HEK293 (cell line): ENCODE data around the gene BORCS6.

Experiments used
- ZBTB21 ChIP-seq: fragments of 450-650 bp; formaldehyde crosslinking; IDR thresholded peaks from 2 replicates; pipeline ENCODE4 v1.5.1; 2017; ENCODE audit warnings: missing biosample characterization, missing genetic modification characterization
- ZBTB7A ChIP-seq: fragments of 450-650 bp; formaldehyde crosslinking; IDR thresholded peaks from 2 replicates; pipeline ENCODE4 v1.5.1; 2016; ENCODE audit warnings: low read depth, missing biosample characterization, missing genetic modification characterization
- ZNF146 ChIP-seq: fragments of 450-650 bp; formaldehyde crosslinking; IDR thresholded peaks from 2 replicates; pipeline ENCODE4 v1.5.1; 2016; ENCODE audit warnings: missing biosample characterization, missing genetic modification characterization
- TF ChIP-seq, protein P1 (sequence below): fragments of 450-650 bp; formaldehyde crosslinking; IDR thresholded peaks from 2 replicates; pipeline ENCODE4 v1.5.1; 2016; ENCODE audit warnings: missing biosample characterization, missing genetic modification characterization
- TF ChIP-seq, protein P2 (sequence below): fragments of 450-650 bp; formaldehyde crosslinking; IDR thresholded peaks from 2 replicates; pipeline ENCODE4 v1.5.1; 2016; ENCODE audit warnings: missing biosample characterization, missing genetic modification characterization
- TF ChIP-seq, protein P3 (sequence below): fragments of 450-650 bp; IDR thresholded peaks from 2 replicates; pipeline ENCODE4 v1.5.1; 2018; ENCODE audit warnings: missing biosample characterization, missing genetic modification characterization

DNA sequence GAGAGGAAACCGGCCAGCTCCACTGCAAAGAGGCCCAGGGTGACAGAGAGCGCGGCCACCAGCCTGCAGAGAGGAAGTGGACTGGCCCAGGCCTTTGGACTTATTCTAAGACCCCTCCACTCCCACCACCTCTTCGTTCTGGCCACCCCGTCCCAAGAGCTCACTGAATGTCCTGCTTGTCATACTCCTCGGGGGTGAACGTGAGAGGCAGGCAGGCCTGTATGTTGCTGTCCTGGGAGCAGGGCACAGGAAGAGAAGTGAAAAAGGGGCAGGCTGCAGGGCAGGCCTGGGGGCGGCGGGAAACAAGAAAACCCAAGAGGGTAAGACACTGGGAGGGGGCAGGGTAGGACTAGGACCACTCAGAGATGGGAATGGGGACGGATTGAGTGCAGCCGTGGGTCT lies 14.2 kb downstream of the BORCS6 start:
- TF ChIP-seq, protein P1, sequence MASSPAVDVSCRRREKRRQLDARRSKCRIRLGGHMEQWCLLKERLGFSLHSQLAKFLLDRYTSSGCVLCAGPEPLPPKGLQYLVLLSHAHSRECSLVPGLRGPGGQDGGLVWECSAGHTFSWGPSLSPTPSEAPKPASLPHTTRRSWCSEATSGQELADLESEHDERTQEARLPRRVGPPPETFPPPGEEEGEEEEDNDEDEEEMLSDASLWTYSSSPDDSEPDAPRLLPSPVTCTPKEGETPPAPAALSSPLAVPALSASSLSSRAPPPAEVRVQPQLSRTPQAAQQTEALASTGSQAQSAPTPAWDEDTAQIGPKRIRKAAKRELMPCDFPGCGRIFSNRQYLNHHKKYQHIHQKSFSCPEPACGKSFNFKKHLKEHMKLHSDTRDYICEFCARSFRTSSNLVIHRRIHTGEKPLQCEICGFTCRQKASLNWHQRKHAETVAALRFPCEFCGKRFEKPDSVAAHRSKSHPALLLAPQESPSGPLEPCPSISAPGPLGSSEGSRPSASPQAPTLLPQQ (tag by site-specific recombination), result no peak
- TF ChIP-seq, protein P2, sequence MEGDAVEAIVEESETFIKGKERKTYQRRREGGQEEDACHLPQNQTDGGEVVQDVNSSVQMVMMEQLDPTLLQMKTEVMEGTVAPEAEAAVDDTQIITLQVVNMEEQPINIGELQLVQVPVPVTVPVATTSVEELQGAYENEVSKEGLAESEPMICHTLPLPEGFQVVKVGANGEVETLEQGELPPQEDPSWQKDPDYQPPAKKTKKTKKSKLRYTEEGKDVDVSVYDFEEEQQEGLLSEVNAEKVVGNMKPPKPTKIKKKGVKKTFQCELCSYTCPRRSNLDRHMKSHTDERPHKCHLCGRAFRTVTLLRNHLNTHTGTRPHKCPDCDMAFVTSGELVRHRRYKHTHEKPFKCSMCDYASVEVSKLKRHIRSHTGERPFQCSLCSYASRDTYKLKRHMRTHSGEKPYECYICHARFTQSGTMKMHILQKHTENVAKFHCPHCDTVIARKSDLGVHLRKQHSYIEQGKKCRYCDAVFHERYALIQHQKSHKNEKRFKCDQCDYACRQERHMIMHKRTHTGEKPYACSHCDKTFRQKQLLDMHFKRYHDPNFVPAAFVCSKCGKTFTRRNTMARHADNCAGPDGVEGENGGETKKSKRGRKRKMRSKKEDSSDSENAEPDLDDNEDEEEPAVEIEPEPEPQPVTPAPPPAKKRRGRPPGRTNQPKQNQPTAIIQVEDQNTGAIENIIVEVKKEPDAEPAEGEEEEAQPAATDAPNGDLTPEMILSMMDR (tag by site-specific recombination), result no peak
- TF ChIP-seq ZBTB21 (tag by site-specific recombination), result no peak
- no peak for TF ChIP-seq ZBTB7A
- no peak for TF ChIP-seq ZNF146
- TF ChIP-seq, protein P3, sequence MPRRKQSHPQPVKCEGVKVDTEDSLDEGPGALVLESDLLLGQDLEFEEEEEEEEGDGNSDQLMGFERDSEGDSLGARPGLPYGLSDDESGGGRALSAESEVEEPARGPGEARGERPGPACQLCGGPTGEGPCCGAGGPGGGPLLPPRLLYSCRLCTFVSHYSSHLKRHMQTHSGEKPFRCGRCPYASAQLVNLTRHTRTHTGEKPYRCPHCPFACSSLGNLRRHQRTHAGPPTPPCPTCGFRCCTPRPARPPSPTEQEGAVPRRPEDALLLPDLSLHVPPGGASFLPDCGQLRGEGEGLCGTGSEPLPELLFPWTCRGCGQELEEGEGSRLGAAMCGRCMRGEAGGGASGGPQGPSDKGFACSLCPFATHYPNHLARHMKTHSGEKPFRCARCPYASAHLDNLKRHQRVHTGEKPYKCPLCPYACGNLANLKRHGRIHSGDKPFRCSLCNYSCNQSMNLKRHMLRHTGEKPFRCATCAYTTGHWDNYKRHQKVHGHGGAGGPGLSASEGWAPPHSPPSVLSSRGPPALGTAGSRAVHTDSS, result no peak
